ENCODE measurements around the gene MGRN1.
"Not testable (repeated sequence)": the region's sequence is repeated elsewhere in the genome, so short reads cannot be mapped to it uniquely, and the experiment has no call there.

MGRN1 gene

GRCh38 chr16:4649744-4650442, 25.3 kb downstream of the MGRN1 start:
- H3K4me3 ChIP-seq (ENCODE audit: low read depth, low read length) = no peak overlapping the region
- no peak for TF ChIP-seq CTCF (conservative IDR thresholded peaks at IDR 0.05; ENCODE audit: low read depth, low read length)
- DNase-seq (ENCODE audit: low read depth) = no peak

GRCh38 chr16:4650443-4651074, 25.9 kb downstream of the MGRN1 start:
- H3K4me3 ChIP-seq (ENCODE audit: low read depth, low read length) = not testable (repeated sequence)
- TF ChIP-seq CTCF (conservative IDR thresholded peaks at IDR 0.05; ENCODE audit: low read depth, low read length) = peak; percentile 76
- peak; percentile 48 for DNase-seq (ENCODE audit: low read depth)

- TF ChIP-seq CTCF (conservative IDR thresholded peaks at IDR 0.05; ENCODE audit: low read depth, low read length) = no peak
- DNase-seq (ENCODE audit: low read depth) = no peak
- H3K4me3 ChIP-seq (ENCODE audit: low read depth, low read length) = no peak overlapping the region
Measured at GRCh38 chr16:4651827-4652226, 27.2 kb downstream of the MGRN1 start.

- TF ChIP-seq CTCF (conservative IDR thresholded peaks at IDR 0.05; ENCODE audit: low read depth, low read length) = no peak
- DNase-seq (ENCODE audit: low read depth) = no peak
- H3K4me3 ChIP-seq (ENCODE audit: low read depth, low read length) = no peak overlapping the region
Measured at GRCh38 chr16:4652561-4652960, 27.9 kb downstream of the MGRN1 start.

GRCh38 chr16:4654011-4654963, 29.7 kb downstream of the MGRN1 start:
- H3K4me3 ChIP-seq (ENCODE audit: low read depth, low read length) = no peak overlapping the region
- DNase-seq (ENCODE audit: low read depth) = no peak
- no peak for TF ChIP-seq CTCF (conservative IDR thresholded peaks at IDR 0.05; ENCODE audit: low read depth, low read length)

- TF ChIP-seq CTCF (conservative IDR thresholded peaks at IDR 0.05; ENCODE audit: low read depth, low read length) = no peak
Measured at GRCh38 chr16:4654964-4655590, 30.5 kb downstream of the MGRN1 start.

More at GRCh38 chr16:4654964-4655590, 30.5 kb downstream of the MGRN1 start:
- no peak for DNase-seq (ENCODE audit: low read depth)
- H3K4me3 ChIP-seq (ENCODE audit: low read depth, low read length) = no peak overlapping the region
